SU-DHL-6 (cell line): Measurements from ENCODE around the gene KLHL7.

Experiments used
- H2AFZ ChIP-seq: fragments of 200-600 bp; sonication (generic); 2 replicates; pipeline ENCODE4 v1.6.1; 2014; ENCODE audit warnings: low read depth, mild to moderate bottlenecking, moderate library complexity, mixed read lengths, antibody characterized with exemption, low read length; ENCODE audit not compliant: severe bottlenecking
- H3F3A ChIP-seq: fragments of 200-600 bp; shearing (Covaris generic); 2 replicates; pipeline ENCODE4 v1.6.0; 2016; ENCODE audit warnings: antibody characterized with exemption, mild to moderate bottlenecking; ENCODE audit not compliant: insufficient read depth
- H3K27ac ChIP-seq: fragments of 200-600 bp; sonication (generic); 2 replicates; pipeline ENCODE4 v1.5.1; 2016; ENCODE audit warnings: low read depth, mild to moderate bottlenecking, low read length, moderate library complexity, mixed read lengths
- H3K27me3 ChIP-seq: fragments of 200-600 bp; sonication (generic), shearing (Covaris generic); 2 replicates; pipeline ENCODE4 v1.6.0; 2014; ENCODE audit warnings: mild to moderate bottlenecking, low read length
- H3K36me3 ChIP-seq: fragments of 200-600 bp; sonication (generic); 2 replicates; pipeline ENCODE4 v1.6.1; 2014; ENCODE audit warnings: mild to moderate bottlenecking, low read length, mixed read lengths
- H3K4me2 ChIP-seq: fragments of 300-600, 200-600 bp; shearing (Covaris generic), sonication (generic); 2 replicates; pipeline ENCODE4 v1.6.0; 2014; ENCODE audit warnings: low read length, low read depth, mild to moderate bottlenecking; ENCODE audit not compliant: poor library complexity, severe bottlenecking
- H3K4me3 ChIP-seq: fragments of 200-600 bp; sonication (generic); 2 replicates; pipeline ENCODE4 v1.5.1; 2014; ENCODE audit warnings: antibody characterized with exemption, low read length, mild to moderate bottlenecking, mixed read lengths; ENCODE audit not compliant: insufficient read depth, poor library complexity, severe bottlenecking
- H3K79me2 ChIP-seq: fragments of 200-600 bp; sonication (generic); 2 replicates; pipeline ENCODE4 v1.6.1; 2014; ENCODE audit warnings: mild to moderate bottlenecking, low read length, moderate library complexity; ENCODE audit not compliant: insufficient read depth
- H3K9ac ChIP-seq: fragments of 200-600 bp; sonication (generic); 2 replicates; pipeline ENCODE4 v1.7.0; 2014; ENCODE audit warnings: mild to moderate bottlenecking, low read length
- H3K9me2 ChIP-seq: fragments of 200-600 bp; sonication (generic); replicated peaks from 2 replicates; pipeline ENCODE4 v1.6.1; 2014; ENCODE audit warnings: low read length; ENCODE audit not compliant: insufficient read depth
- H3K9me3 ChIP-seq: fragments of 200-600 bp; sonication (generic); 2 replicates; pipeline ENCODE4 v1.6.1; 2014; ENCODE audit warnings: low read length, mixed read lengths; ENCODE audit not compliant: insufficient read depth
- H4K20me1 ChIP-seq: fragments of 200-600 bp; sonication (generic); 2 replicates; pipeline ENCODE4 v1.6.1; 2014; ENCODE audit warnings: low read depth, mild to moderate bottlenecking, antibody characterized with exemption, low read length, moderate library complexity, mixed read lengths
- CTCF ChIP-seq: fragments of 200-600 bp; sonication (generic); IDR thresholded peaks from one replicate; pipeline ENCODE4 v1.5.1; 2017; ENCODE audit warnings: antibody characterized with exemption, mild to moderate bottlenecking, low read length, moderate library complexity; ENCODE audit not compliant: insufficient read depth, poor library complexity, severe bottlenecking
- EZH2phosphoT487 ChIP-seq: fragments of 200-600 bp; sonication (generic), shearing (Covaris generic); conservative IDR thresholded peaks from 2 replicates; pipeline ENCODE4 v1.6.1; 2018; ENCODE audit warnings: mild to moderate bottlenecking, antibody characterized with exemption, low read length, moderate library complexity, mixed read lengths

The KLHL7 gene

GRCh38 chr7:23107781-23108180 lies 2.2 kb downstream of the KLHL7 start:
- Histone ChIP-seq H3K4me3 (no peak overlapping the region), H2AFZ (no peak overlapping the region), H3K9ac (no peak overlapping the region), H3K27ac (no peak overlapping the region), H3F3A (0 out of 2 replicates have a peak, but pooled peaks cover 4% of the 10 kb centered on the region), H3K36me3 (no peaks in the 10 kb centered on the region), H3K27me3 (no peaks in the 10 kb centered on the region), H4K20me1 (0 out of 2 replicates have a peak, but pooled peaks cover 5% of the 10 kb centered on the region), H3K79me2 (peaks cover 26% of the 10 kb centered on the region), H3K9me3 (no peaks in the 10 kb centered on the region), H3K9me2 (no peaks in the 10 kb centered on the region), H3K4me2 (peak overlapping the region; percentile 77)
- TF ChIP-seq EZH2phosphoT487 = no peak
- TF ChIP-seq CTCF = no peak

- Histone ChIP-seq H3K4me2 (no peak overlapping the region), H2AFZ (no peak overlapping the region), H3K9ac (no peak overlapping the region), H3F3A (0 out of 2 replicates have a peak, but pooled peaks cover 4% of the 10 kb centered on the region), H3K4me3 (no peak overlapping the region), H4K20me1 (0 out of 2 replicates have a peak, but pooled peaks cover 5% of the 10 kb centered on the region), H3K36me3 (no peaks in the 10 kb centered on the region), H3K9me3 (no peaks in the 10 kb centered on the region), H3K27ac (no peak overlapping the region), H3K79me2 (peaks cover 26% of the 10 kb centered on the region), H3K9me2 (no peaks in the 10 kb centered on the region), H3K27me3 (no peaks in the 10 kb centered on the region)
- TF ChIP-seq EZH2phosphoT487 (no peak), CTCF (no peak)
Observed at GRCh38 chr7:23108995-23109394, 3.4 kb downstream of the KLHL7 start.

GRCh38 chr7:23109470-23109869 lies 3.9 kb downstream of the KLHL7 start:
- Histone ChIP-seq H3K27ac (no peak overlapping the region), H3K9me3 (no peaks in the 10 kb centered on the region), H3K4me2 (no peak overlapping the region), H3K9me2 (no peaks in the 10 kb centered on the region), H3K9ac (no peak overlapping the region), H4K20me1 (0 out of 2 replicates have a peak, but pooled peaks cover 5% of the 10 kb centered on the region), H3K27me3 (no peaks in the 10 kb centered on the region), H3K79me2 (peaks cover 26% of the 10 kb centered on the region), H2AFZ (no peak overlapping the region), H3F3A (0 out of 2 replicates have a peak, but pooled peaks cover 4% of the 10 kb centered on the region), H3K36me3 (no peaks in the 10 kb centered on the region), H3K4me3 (no peak overlapping the region)
- TF ChIP-seq CTCF (no peak), EZH2phosphoT487 (no peak)
